SK-N-MC (cell line): ENCODE data around the gene USP32.

Experiments
- EZH2 ChIP-seq: fragments of 200-600 bp; sonication (generic); IDR thresholded peaks from one replicate; pipeline ENCODE4 v1.6.1; 2017; ENCODE audit warnings: antibody characterized with exemption
- FOXP2 ChIP-seq: optimal IDR thresholded peaks from 2 replicates; pipeline ENCODE3; 2011; ENCODE audit warnings: mild to moderate bottlenecking, moderate library complexity; ENCODE audit not compliant: insufficient read depth; ENCODE audit errors: extremely low read length, control extremely low read depth
- POLR2AphosphoS5 ChIP-seq: IDR thresholded peaks from 2 replicates; pipeline ENCODE4 v1.6.1; 2012; ENCODE audit warnings: mild to moderate bottlenecking, low read depth, low read length, borderline replicate concordance

DNA sequence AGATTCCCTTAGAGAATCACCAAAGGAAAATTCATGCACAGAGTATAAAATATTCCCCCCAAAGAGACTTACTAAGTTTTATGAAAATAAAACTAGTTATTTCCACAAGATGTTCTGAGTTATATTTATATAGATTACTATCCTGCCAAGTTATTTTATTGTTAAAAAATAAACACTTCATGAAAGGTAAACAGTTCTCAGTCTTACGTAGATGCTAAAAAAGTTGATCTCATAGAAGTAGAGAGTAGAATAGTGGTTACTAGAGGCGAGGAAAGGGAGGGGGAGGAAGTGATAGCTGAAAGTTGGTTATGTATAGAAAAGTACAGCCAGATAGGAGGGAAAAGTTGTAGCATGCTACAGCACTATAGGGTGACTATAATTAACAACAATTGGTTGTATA lies 65.2 kb downstream of the USP32 start:
- TF ChIP-seq POLR2AphosphoS5: no peak
- TF ChIP-seq EZH2: no peak
- no peak for TF ChIP-seq FOXP2
